GM19467 (cell line): ENCODE data around the gene INF2.
"Not testable (repeated sequence)": the region's sequence is repeated elsewhere in the genome, so short reads cannot be mapped to it uniquely, and the experiment has no call there.

Experiments
- ATAC-seq: cut with Tn5 transposase; IDR thresholded peaks from one replicate; pipeline ENCODE4 v1.9.1; 2021; ENCODE audit warnings: mild to moderate bottlenecking, moderate library complexity; ENCODE audit not compliant: unreplicated experiment

The INF2 gene

GRCh38 chr14:104717646-104718045 lies 28.2 kb downstream of the INF2 start:
- no peak for ATAC-seq

GRCh38 chr14:104718147-104718546 lies 28.7 kb downstream of the INF2 start:
- no peak for ATAC-seq

- ATAC-seq: no peak
These were observed 29.5 kb downstream of the INF2 start for GRCh38 chr14:104718871-104719270.

- no peak for ATAC-seq
These were observed 29.9 kb downstream of the INF2 start for GRCh38 chr14:104719343-104719742.

- no peak for ATAC-seq
These were observed 32.4 kb downstream of the INF2 start for GRCh38 chr14:104721505-104722431.

- no peak for ATAC-seq
These were observed 33.7 kb downstream of the INF2 start for GRCh38 chr14:104722938-104723650.

GRCh38 chr14:104723651-104724406 lies 34.4 kb downstream of the INF2 start, which contains the start of gene ADSS1:
Gene ADSS1, plus strand, starts transcription at chr14:104724229. Its CDS starts 42 bp downstream, at chr14:104724271.
- ATAC-seq: no peak

- no peak for ATAC-seq
These were observed 35.1 kb downstream of the INF2 start for GRCh38 chr14:104724407-104724980.

- ATAC-seq: no peak
These were observed 35.8 kb downstream of the INF2 start for GRCh38 chr14:104724981-104725771.

- ATAC-seq: no peak
These were observed 36.5 kb downstream of the INF2 start for GRCh38 chr14:104725772-104726548.

- ATAC-seq: no peak
These were observed 37.4 kb downstream of the INF2 start for GRCh38 chr14:104726600-104727451.

GRCh38 chr14:104728631-104729030 lies 39.2 kb downstream of the INF2 start:
- no peak for ATAC-seq

- ATAC-seq: not testable (repeated sequence)
These were observed 39.9 kb downstream of the INF2 start for GRCh38 chr14:104729176-104729834.

- ATAC-seq: no peak
These were observed 40.4 kb downstream of the INF2 start for GRCh38 chr14:104729835-104730181.

GRCh38 chr14:104730487-104730886 lies 41.1 kb downstream of the INF2 start:
- ATAC-seq: no peak

- ATAC-seq: no peak
These were observed 42.2 kb downstream of the INF2 start for GRCh38 chr14:104731320-104732294.

GRCh38 chr14:104732355-104732804 lies 43.0 kb downstream of the INF2 start:
- ATAC-seq: no peak
